ENCODE results near the gene GRIA4. TPM values are rescaled to one million over a fixed set of nuclear protein-coding genes. Genes with fewer than 3 reads are reported as not detected.

GRIA4 gene
- polyA plus RNA-seq (ENCODE audit: insufficient read length): 10.7 TPM

- DNase-seq (ENCODE audit: low read depth): no peak
Observed at GRCh38 chr11:105609832-105610781, at the start of gene GRIA4. Gene GRIA4 (plus strand): TSS chr11:105610073. CDS start chr11:105610998, 925 bp downstream.

GRCh38 chr11:105573091-105573490, 36.8 kb upstream of the GRIA4 start:
- DNase-seq (ENCODE audit: low read depth): no peak

GRCh38 chr11:105574974-105575373, 34.9 kb upstream of the GRIA4 start:
- no peak for DNase-seq (ENCODE audit: low read depth)

GRCh38 chr11:105577641-105578040, 32.2 kb upstream of the GRIA4 start:
- DNase-seq (ENCODE audit: low read depth): no peak

- no peak for DNase-seq (ENCODE audit: low read depth)
Observed at GRCh38 chr11:105579111-105579510, 30.8 kb upstream of the GRIA4 start.

GRCh38 chr11:105582497-105582896, 27.4 kb upstream of the GRIA4 start:
- DNase-seq (ENCODE audit: low read depth): no peak

- no peak for DNase-seq (ENCODE audit: low read depth)
Observed at GRCh38 chr11:105588001-105588400, 21.9 kb upstream of the GRIA4 start.

GRCh38 chr11:105589346-105589745, 20.5 kb upstream of the GRIA4 start:
- DNase-seq (ENCODE audit: low read depth): no peak

GRCh38 chr11:105592035-105592434, 17.8 kb upstream of the GRIA4 start:
- no peak for DNase-seq (ENCODE audit: low read depth)

GRCh38 chr11:105598371-105598770, 11.5 kb upstream of the GRIA4 start:
- no peak for DNase-seq (ENCODE audit: low read depth)

- no peak for DNase-seq (ENCODE audit: low read depth)
Observed at GRCh38 chr11:105603156-105603555, 6.7 kb upstream of the GRIA4 start.

- no peak for DNase-seq (ENCODE audit: low read depth)
Observed at GRCh38 chr11:105609341-105609781, 512 bp upstream of the GRIA4 start.

- DNase-seq (ENCODE audit: low read depth): no peak
Observed at GRCh38 chr11:105610871-105611571, 1.1 kb downstream of the GRIA4 start.

GRCh38 chr11:105611572-105612441, 1.9 kb downstream of the GRIA4 start:
- no peak for DNase-seq (ENCODE audit: low read depth)

- DNase-seq (ENCODE audit: low read depth): no peak
Observed at GRCh38 chr11:105612771-105613170, 2.9 kb downstream of the GRIA4 start.

- no peak for DNase-seq (ENCODE audit: low read depth)
Observed at GRCh38 chr11:105613183-105613582, 3.3 kb downstream of the GRIA4 start.

GRCh38 chr11:105618343-105618955, 8.6 kb downstream of the GRIA4 start:
- no peak for DNase-seq (ENCODE audit: low read depth)

- no peak for DNase-seq (ENCODE audit: low read depth)
Observed at GRCh38 chr11:105619556-105619955, 9.7 kb downstream of the GRIA4 start.

GRCh38 chr11:105622016-105622415, 12.1 kb downstream of the GRIA4 start:
- DNase-seq (ENCODE audit: low read depth): no peak

GRCh38 chr11:105632316-105632715, 22.4 kb downstream of the GRIA4 start:
- no peak for DNase-seq (ENCODE audit: low read depth)

GRCh38 chr11:105635466-105635865, 25.6 kb downstream of the GRIA4 start:
- DNase-seq (ENCODE audit: low read depth): no peak

Data from forelimb muscle (tissue), 1 donor.